NCI-H2196 treated with DMSO at 0.1 percent for 48 hours (cell line): ENCODE measurements around the gene TCF20.

ENCODE experiments used
- DNase-seq: peaks from one replicate; lab custom pipeline; 2025; ENCODE audit not compliant: unreplicated experiment; lab: John Stamatoyannopoulos, UW

The TCF20 gene

DNA sequence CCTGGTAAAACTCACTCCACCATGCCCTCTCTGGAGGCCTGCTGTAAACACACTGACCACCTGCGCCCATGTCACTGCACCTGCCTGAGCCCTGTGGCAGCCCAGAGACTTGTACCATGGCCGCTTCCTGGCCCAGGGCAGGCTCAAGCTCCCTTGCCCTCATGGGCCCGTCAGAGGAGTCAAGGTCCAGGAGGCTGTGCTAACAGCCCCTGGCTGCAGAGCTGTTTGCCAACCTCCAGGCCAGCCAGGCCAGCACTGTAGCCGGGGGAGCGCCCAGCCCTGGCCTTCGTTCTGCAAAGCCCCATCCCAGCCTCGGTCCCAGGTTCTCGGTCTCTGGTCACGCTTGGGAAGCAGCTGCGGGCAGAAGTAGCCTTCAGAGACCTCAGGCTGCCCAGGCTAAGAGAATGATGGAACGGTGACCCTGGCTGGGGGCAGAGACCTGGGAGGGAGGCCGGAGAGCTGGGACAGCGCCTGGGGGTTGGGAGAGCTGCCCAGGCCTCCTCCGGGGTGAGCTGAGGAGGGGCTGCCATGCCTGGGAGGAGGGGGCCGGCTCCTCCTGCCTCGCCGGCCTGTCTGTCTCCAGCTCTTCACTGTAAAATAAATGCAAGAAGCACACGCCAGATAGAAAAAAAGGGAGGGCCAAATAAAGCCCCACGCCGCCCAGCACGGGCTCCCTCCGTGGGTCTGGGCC is 11.9 kb upstream of the TCF20 start:
- no peak for DNase-seq

GRCh38 chr22:42281706-42282251 is 11.3 kb upstream of the TCF20 start:
- DNase-seq, result no peak

- no peak for DNase-seq
These were observed 10.8 kb upstream of the TCF20 start for GRCh38 chr22:42281284-42281683.

GRCh38 chr22:42280836-42281235 is 10.4 kb upstream of the TCF20 start:
- DNase-seq, result no peak

DNA sequence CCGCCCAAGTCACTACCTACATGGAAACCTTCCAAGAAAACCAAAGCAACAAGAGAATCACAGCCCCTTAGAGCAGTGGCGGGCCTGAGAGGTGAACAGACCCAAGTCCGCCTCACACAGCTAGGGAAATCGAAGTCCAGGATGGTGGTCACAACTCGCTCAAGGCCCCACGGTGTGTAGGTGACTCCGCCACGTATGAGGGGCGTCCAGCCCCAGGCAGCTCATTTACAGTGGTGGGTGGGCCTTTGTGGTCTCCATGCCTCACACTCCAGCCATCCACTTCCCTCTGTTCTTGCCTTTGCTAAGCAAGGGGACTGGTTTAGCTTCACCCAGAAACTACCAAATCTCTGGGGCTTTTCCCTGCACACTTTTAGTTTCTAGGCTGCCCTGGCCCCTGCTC is 9.7 kb upstream of the TCF20 start:
- DNase-seq, result no peak

DNA sequence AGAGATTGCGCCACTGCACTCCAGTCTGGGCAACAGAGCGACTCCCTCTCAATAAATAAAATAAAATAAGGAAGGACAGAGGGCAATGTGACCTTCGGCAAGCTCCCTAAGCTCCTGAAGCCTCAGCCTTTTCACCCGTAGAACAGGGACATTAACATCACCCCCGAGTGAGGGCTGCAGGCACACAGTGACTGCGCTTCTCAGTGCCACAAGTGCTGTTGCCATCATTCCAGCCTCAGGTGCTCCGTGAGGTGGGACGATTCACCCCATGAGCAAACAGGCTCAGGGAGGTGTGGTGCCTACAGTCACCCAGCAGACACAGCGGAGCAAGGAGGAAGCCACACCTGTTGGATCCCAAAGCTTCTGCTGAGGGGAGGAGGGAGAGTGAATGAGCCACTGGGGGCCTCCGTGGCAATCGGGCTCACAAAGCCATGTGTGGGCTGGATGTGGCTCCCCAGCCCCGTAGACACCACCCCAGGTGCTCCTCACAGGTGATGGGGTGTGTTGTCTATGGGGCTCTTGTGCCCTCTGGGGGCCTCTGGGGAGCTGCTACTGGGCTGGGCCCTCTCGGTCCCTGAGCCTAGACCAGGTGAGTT is 9.1 kb upstream of the TCF20 start:
- no peak for DNase-seq

GRCh38 chr22:42277988-42278776 is 7.7 kb upstream of the TCF20 start:
- DNase-seq, result peak; percentile 24

GRCh38 chr22:42277232-42277753 is 6.8 kb upstream of the TCF20 start:
- DNase-seq, result no peak

DNA sequence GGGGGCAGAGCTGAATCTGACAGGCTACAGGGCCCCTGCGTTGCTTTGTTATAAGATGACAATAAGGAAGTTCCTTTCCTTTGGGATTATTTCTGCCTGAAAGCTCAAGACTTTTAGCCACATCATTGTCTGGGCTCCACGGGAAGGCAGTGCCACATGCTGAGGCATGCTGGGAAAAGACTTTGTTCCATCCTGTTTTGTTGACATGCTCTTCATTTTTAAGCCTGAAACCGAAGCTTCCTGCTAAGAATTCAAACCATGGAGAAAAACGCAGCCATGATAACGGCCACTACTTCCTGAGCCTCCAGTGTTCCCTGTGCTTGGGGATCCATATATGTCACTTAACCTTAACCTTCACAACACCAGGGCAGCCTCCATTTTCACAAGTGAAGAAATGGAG is 5.5 kb upstream of the TCF20 start:
- no peak for DNase-seq

GRCh38 chr22:42275176-42275575 is 4.7 kb upstream of the TCF20 start:
- no peak for DNase-seq

GRCh38 chr22:42273855-42274451 is 3.5 kb upstream of the TCF20 start:
- DNase-seq, result no peak

GRCh38 chr22:42272431-42272999 is 2.1 kb upstream of the TCF20 start:
- DNase-seq, result no peak

DNA sequence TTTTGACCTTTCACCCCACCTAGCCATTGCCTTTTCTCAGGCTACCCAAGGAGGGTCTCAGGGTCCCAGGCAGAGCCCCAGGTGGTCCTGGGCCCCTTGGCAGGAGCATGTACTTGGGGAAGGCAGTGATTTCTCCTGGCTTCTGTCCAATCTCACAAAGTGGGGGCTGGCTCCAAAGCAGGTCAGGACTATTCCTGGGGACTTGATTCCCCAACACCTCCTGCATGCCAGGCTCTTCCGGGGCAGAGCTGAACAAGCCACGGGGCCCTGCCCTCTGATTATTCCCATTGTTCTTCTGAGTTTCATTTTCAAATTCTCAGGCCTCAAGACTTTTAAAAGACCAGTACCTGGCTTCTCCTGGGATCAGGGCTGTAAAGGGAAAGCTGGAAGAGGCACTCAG is 1.5 kb upstream of the TCF20 start:
- no peak for DNase-seq

GRCh38 chr22:42271191-42271813 is 849 bp upstream of the TCF20 start:
- DNase-seq, result no peak

DNA sequence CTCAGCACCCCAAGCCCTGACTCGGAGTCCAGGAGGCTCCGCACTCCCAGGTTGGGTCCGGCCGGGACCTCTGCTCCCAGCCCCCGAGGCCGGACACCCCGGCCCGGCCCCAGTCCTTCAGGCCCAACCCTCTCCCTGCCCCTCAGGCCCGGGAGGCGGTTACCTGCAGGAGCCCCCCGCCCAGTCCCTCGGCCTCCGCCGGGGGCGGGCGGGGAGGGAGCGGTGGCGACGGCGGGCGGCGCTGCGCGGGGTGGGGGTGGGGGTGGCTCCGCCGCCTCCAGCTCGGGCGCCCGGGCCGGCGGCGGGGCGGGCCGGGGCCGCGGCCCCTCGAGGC is 310 bp downstream of the TCF20 start:
- DNase-seq, result no peak

DNA sequence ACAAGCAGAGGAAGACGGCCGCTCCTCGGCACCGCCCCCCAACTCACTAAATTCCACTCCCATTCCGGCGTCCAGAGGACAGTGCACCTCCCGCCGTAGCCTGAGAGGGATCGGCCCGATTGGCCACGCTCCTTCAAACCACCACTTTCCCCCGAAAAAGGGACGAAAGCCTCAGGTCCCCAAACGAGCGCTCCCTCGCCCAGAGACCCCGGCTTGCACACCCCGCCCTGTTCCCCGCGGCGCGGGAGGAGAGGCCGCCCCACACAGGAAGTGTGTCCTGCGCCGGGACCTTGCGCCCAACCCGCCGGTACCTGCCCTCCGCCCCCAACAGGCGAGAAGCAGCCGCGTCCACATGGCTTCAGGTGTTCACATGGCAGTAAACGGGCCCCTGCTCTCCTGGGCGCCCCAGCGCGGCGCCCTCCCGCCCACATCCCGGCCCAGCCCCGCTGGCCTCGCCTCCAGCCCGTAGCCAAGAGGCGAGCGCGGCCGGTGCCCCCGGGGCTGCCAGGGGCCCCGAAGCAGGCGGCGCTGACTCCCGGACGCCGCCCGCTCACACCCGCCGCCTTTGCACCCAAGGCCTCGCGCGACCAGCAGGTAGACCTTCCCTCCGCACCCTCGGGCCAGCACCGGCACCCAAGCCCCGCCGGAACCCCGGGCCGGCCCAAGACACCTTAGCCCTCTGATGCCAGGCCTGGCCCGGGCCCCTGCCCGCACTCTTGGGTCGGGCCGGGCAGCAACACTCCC is 849 bp downstream of the TCF20 start:
- DNase-seq, result peak; percentile 30

- DNase-seq, result no peak
These were observed 1.5 kb downstream of the TCF20 start for GRCh38 chr22:42268852-42269410.

DNA sequence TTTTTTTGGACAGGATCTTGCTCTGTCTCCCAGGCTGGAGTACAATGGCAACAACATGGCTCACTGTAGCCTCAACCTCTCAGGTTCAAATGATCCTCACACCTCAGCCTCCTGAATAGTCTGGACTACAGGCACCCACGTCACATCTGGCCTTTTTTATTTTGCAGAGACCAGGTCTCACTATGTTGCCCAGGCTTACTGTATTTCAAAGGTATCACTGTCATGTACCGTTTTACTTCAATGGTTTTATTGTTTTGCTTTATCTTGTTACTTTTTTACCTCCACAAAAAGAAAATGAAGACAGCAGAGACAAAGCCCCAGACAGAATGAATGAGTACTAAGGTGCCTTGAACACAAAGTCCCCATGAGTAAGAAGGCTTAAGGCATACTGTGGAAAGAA is 5.1 kb downstream of the TCF20 start:
- DNase-seq, result no peak

DNA sequence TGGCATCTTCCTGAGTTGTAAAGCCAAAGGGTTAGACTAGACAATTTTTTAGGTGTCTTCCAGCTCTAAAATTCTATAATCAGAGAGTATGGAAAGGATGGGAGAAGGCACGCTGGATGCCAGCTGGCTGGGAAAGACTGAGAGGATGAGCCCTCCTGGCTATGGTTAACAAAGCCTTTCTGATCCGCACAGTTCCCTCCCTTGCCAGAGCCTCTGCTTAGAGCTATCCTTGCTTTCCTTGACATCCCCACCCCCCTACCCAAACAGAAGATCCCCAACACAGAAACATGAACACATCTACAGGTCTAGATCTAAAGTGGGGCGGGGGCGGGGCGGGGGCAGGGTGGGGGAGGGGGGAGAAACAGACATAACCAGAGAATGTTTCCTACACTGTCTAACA is 6.5 kb downstream of the TCF20 start:
- DNase-seq, result no peak

DNA sequence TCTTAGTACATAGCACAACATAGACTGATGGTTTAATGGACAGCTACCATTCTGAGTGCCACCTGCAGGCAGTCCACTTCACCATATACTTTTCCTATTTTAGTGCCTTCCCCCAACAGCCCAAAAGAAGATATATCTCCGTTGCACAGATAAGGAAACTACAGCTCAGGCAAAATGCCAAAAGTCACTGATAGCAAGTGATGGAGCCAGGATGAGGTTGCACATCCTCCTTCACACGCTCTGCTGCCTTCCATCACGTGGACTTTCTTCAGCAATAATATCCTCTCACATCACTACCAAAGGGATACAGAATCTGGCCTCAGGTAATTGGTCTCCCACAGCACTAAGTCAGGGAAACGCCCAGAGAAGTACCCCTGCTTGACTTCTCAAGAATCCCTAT is 7.5 kb downstream of the TCF20 start:
- DNase-seq, result no peak
